ENCODE data around the gene TTLL11.

- TF ChIP-seq POLR2A (IDR thresholded peaks at IDR 0.05; ENCODE audit: low read depth, low read length) = no peak
- no peak for TF ChIP-seq POLR2AphosphoS5 (IDR thresholded peaks at IDR 0.05; ENCODE audit: low read depth, low read length)
- no peak for TF ChIP-seq TAF1 (IDR thresholded peaks at IDR 0.05; ENCODE audit: low read depth, low read length)
- TF ChIP-seq SPI1 (IDR thresholded peaks at IDR 0.05; ENCODE audit: low read depth, low read length) = no peak
- no peak for TF ChIP-seq PAX5 (IDR thresholded peaks at IDR 0.05; ENCODE audit: insufficient read depth, low read length, severe bottlenecking)
- no peak for TF ChIP-seq POU2F2 (IDR thresholded peaks at IDR 0.05; ENCODE audit: low read depth, low read length)
Measured at GRCh38 chr9:121798941-121799340, 294.2 kb downstream of the TTLL11 start.

Data from GM12891 (cell line).